DOHH2 (cell line): ENCODE measurements around the gene MEGF11.

Experiments used
- CTCF ChIP-seq: fragments of 200-600 bp; sonication (generic); IDR thresholded peaks from one replicate; pipeline ENCODE4 v1.5.1; 2014; ENCODE audit warnings: antibody characterized with exemption, mild to moderate bottlenecking, low read depth, low read length; ENCODE audit not compliant: poor library complexity, severe bottlenecking
- EZH2phosphoT487 ChIP-seq: fragments of 200-600 bp; sonication (generic); IDR thresholded peaks from 2 replicates; pipeline ENCODE4 v1.6.1; 2017; ENCODE audit warnings: borderline replicate concordance, mild to moderate bottlenecking, antibody characterized with exemption, low read length, moderate library complexity, mixed read lengths

GRCh38 chr15:66214246-66214645, 39.3 kb downstream of the MEGF11 start:
- TF ChIP-seq CTCF = no peak
- no peak for TF ChIP-seq EZH2phosphoT487
